GM23338 (cell line): Measurements from ENCODE around the gene ADRB2. TPM values are rescaled to one million over a fixed set of nuclear protein-coding genes. Genes with fewer than 3 reads are reported as not detected.

Experiments
- ATAC-seq: fragments of 200-7000 bp; cut with Tn5 transposase; 3 replicates; pipeline ENCODE4 v1.9.1; 2020
- DNase-seq: peaks from one replicate; pipeline ENCODE4 v3.0.0-alpha.2; 2015; ENCODE audit warnings: low spot score
- H2AFZ ChIP-seq: fragments of 200-600 bp; sonication (generic); 2 replicates; pipeline ENCODE4 v1.8.0; 2016; ENCODE audit warnings: antibody characterized with exemption, mild to moderate bottlenecking, moderate library complexity
- H3F3A ChIP-seq: fragments of 200-600 bp; sonication (generic); replicated peaks from 2 replicates; pipeline ENCODE4 v1.8.0; 2017; ENCODE audit warnings: antibody characterized with exemption, mixed run types, low read depth
- H3K27ac ChIP-seq: fragments of 200-600 bp; sonication (generic); 2 replicates; pipeline ENCODE4 v1.6.1; 2016; ENCODE audit warnings: low read depth
- H3K27me3 ChIP-seq: fragments of 200-600 bp; sonication (generic); 2 replicates; pipeline ENCODE4 v1.8.0; 2016; ENCODE audit warnings: mild to moderate bottlenecking, mixed run types, moderate library complexity; ENCODE audit not compliant: insufficient read depth
- H3K36me3 ChIP-seq: fragments of 200-600 bp; sonication (generic); 2 replicates; pipeline ENCODE4 v1.8.0; 2016; ENCODE audit warnings: mild to moderate bottlenecking; ENCODE audit not compliant: insufficient read depth
- H3K4me1 ChIP-seq: fragments of 200-600 bp; sonication (generic); 2 replicates; pipeline ENCODE4 v1.8.0; 2016; ENCODE audit warnings: mild to moderate bottlenecking, moderate library complexity; ENCODE audit not compliant: insufficient read depth
- H3K4me2 ChIP-seq: fragments of 200-600 bp; sonication (generic); 2 replicates; pipeline ENCODE4 v1.7.1; 2017; ENCODE audit warnings: mixed run types
- H3K4me3 ChIP-seq: fragments of 200-600 bp; sonication (generic); 2 replicates; pipeline ENCODE4 v1.6.1; 2016; ENCODE audit warnings: mixed run types
- H3K79me2 ChIP-seq: fragments of 200-600 bp; sonication (generic); replicated peaks from 2 replicates; pipeline ENCODE4 v1.8.0; 2017; ENCODE audit warnings: mild to moderate bottlenecking; ENCODE audit not compliant: insufficient read depth
- H3K9me2 ChIP-seq: fragments of 200-600 bp; sonication (generic); 2 replicates; pipeline ENCODE4 v1.8.0; 2017; ENCODE audit not compliant: insufficient read depth
- H4K20me1 ChIP-seq: fragments of 200-600 bp; sonication (generic); replicated peaks from 2 replicates; pipeline ENCODE4 v1.8.0; 2017; ENCODE audit warnings: mild to moderate bottlenecking; ENCODE audit not compliant: insufficient read depth
- H3K27ac Mint-ChIP-seq: 2 replicates; pipeline ENCODE4 v1.8.0; 2020; ENCODE audit warnings: inconsistent platforms, mild to moderate bottlenecking, moderate library complexity, mixed read lengths
- H3K27me3 Mint-ChIP-seq: 3 replicates; pipeline ENCODE4 v1.8.0; 2022; ENCODE audit warnings: low read depth, mild to moderate bottlenecking, moderate library complexity, mixed read lengths, inconsistent platforms; ENCODE audit not compliant: insufficient read depth, poor library complexity
- H3K36me3 Mint-ChIP-seq: 3 replicates; pipeline ENCODE4 v1.8.0; 2021; ENCODE audit warnings: low read depth, mild to moderate bottlenecking, inconsistent platforms, moderate library complexity, mixed read lengths
- H3K4me1 Mint-ChIP-seq: 3 replicates; pipeline ENCODE4 v1.8.0; 2020; ENCODE audit warnings: mild to moderate bottlenecking, inconsistent platforms, mixed read lengths
- H3K4me3 Mint-ChIP-seq: 3 replicates; pipeline ENCODE4 v1.8.0; 2021; ENCODE audit warnings: moderate library complexity, mild to moderate bottlenecking, inconsistent platforms, mixed read lengths
- H3K9me3 Mint-ChIP-seq: 3 replicates; pipeline ENCODE4 v1.8.0; 2020; ENCODE audit warnings: moderate library complexity, mild to moderate bottlenecking, inconsistent platforms, mixed read lengths
- CREB1 ChIP-seq: fragments of 250-450 bp; sonication (Bioruptor Pico); IDR thresholded peaks from 2 replicates; pipeline ENCODE4 v1.5.0; 2020; ENCODE audit warnings: low read depth, mild to moderate bottlenecking, moderate library complexity
- EZH2 ChIP-seq: fragments of 200-600 bp; sonication (generic); IDR thresholded peaks from one replicate; pipeline ENCODE4 v1.8.0; 2017; ENCODE audit warnings: antibody characterized with exemption, mild to moderate bottlenecking, low read depth; ENCODE audit not compliant: unreplicated experiment
- EZH2phosphoT487 ChIP-seq: fragments of 200-600 bp; sonication (generic); IDR thresholded peaks from one replicate; pipeline ENCODE4 v1.8.1; 2018; ENCODE audit warnings: antibody characterized with exemption; ENCODE audit not compliant: unreplicated experiment
- JUNB ChIP-seq: IDR thresholded peaks from one replicate; pipeline ENCODE4 v1.6.1; 2016; ENCODE audit warnings: antibody characterized with exemption; ENCODE audit not compliant: unreplicated experiment
- NANOG ChIP-seq: IDR thresholded peaks from 2 replicates; pipeline ENCODE4 v1.6.1; 2016; ENCODE audit warnings: antibody characterized with exemption, borderline replicate concordance
- POLR2AphosphoS5 ChIP-seq: IDR thresholded peaks from 2 replicates; pipeline ENCODE4 v1.6.1; 2016; ENCODE audit warnings: antibody characterized with exemption, low read depth
- REST ChIP-seq: IDR thresholded peaks from one replicate; pipeline ENCODE4 v1.6.1; 2018; ENCODE audit warnings: antibody characterized with exemption; ENCODE audit not compliant: unreplicated experiment
- STAT1 ChIP-seq: IDR thresholded peaks from one replicate; pipeline ENCODE4 v1.6.1; 2016; ENCODE audit warnings: antibody characterized with exemption; ENCODE audit not compliant: unreplicated experiment
- ZNF331 ChIP-seq: fragments of 250-450 bp; sonication (Bioruptor Pico); IDR thresholded peaks from 2 replicates; pipeline ENCODE4 v1.5.0; 2020; ENCODE audit warnings: low read depth, mild to moderate bottlenecking, moderate library complexity
- ZNF462 ChIP-seq: fragments of 250-450 bp; sonication (Bioruptor Pico); IDR thresholded peaks from 2 replicates; pipeline ENCODE4 v1.5.0; 2020; ENCODE audit warnings: mild to moderate bottlenecking, moderate library complexity
- polyA plus RNA-seq: library from polyadenylated mRNA; unstranded; fragments of >200 nt; fragmentation: Nextera tagmentation; extraction: Ambion mirVana; gene quantifications from 2 replicates; pipeline ENCODE4 v1.2.1, GENCODE V29; 2016
- total RNA-seq: library from RNA; depleted of rRNA; stranded (reverse); fragments of >200 nt; shearing (Covaris generic); gene quantifications from 2 replicates; pipeline ENCODE4 v1.2.3, GENCODE V29; 2014
- TF ChIP-seq, protein P1 (sequence below): IDR thresholded peaks from 2 replicates; pipeline ENCODE4 v1.6.1; 2016; ENCODE audit warnings: antibody characterized with exemption

Gene ADRB2
- total and polyA plus RNA-seq, 2 experiments from 2014 or later, result 0.44 to 1.3 TPM

DNA sequence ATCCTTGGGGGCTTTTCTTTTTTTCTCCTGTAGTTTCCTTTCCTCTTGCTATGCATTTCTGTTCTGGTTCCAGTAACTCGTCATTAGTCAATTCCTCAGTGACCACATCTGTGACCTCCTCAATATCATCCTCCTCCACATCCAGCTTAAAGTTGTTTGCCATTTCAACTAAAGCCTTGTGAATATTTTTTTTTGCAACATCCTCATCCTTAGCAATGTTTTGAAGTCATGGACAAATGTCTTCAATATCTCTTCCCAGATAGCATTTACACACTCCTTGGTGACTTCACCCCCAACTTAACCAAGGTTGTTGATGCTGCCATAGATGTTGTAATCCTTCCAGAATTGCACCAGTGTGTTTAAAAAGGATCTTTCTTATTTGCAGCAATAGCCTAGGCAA is 14.7 kb upstream of the ADRB2 start (continued):
- TF ChIP-seq REST, result no peak

DNA sequence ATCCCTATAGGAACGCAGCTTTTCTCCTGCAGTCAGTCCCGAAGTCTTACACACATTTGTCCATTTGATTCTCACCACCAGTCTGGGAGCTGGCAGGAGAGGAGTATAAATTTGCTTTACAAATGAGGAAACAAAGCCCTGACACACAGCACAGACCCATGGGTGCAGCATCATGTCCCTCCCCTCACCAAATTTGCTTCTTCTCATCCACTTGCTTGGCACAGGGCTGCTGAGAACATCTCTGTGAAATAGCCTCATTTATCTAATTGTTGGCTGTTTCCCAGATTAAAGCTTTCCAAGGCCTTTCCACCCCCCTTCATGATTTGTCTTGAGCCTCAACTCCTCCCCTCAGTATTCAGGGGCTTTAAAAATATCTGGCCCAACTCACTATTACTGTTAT is 11.3 kb upstream of the ADRB2 start:
- no peaks in the 10 kb centered on the region for H3K36me3 ChIP-seq
- H3K27ac ChIP-seq, result no peak overlapping the region
- H3K4me3 Mint-ChIP-seq, result no peak overlapping the region
- H4K20me1 ChIP-seq, result no peaks in the 10 kb centered on the region
- H3K9me3 Mint-ChIP-seq, result no peaks in the 10 kb centered on the region
- H3K36me3 Mint-ChIP-seq, result no peaks in the 10 kb centered on the region
- H3K4me1 ChIP-seq, result no peaks in the 10 kb centered on the region
- H3K27me3 Mint-ChIP-seq, result no peaks in the 10 kb centered on the region
- ATAC-seq (no peak), DNase-seq (no peak)
- H3K27ac Mint-ChIP-seq, result no peak overlapping the region
- no peaks in the 10 kb centered on the region for H3K79me2 ChIP-seq
- no peak overlapping the region for H3K4me3 ChIP-seq
- no peaks in the 10 kb centered on the region for H3K27me3 ChIP-seq
- no peaks in the 10 kb centered on the region for H3K9me2 ChIP-seq
- no peak overlapping the region for H3K4me2 ChIP-seq
- no peaks in the 10 kb centered on the region for H3F3A ChIP-seq
- H2AFZ ChIP-seq, result no peak overlapping the region
- no peaks in the 10 kb centered on the region for H3K4me1 Mint-ChIP-seq
- TF ChIP-seq EZH2 (no peak), REST (no peak), ZNF331 (CRISPR knock-in tag) (no peak), JUNB (no peak), EZH2phosphoT487 (no peak), STAT1 (no peak), ZNF462 (CRISPR knock-in tag) (no peak), POLR2AphosphoS5 (no peak), NANOG (no peak), CREB1 (CRISPR knock-in tag) (no peak)
- TF ChIP-seq, protein P1, sequence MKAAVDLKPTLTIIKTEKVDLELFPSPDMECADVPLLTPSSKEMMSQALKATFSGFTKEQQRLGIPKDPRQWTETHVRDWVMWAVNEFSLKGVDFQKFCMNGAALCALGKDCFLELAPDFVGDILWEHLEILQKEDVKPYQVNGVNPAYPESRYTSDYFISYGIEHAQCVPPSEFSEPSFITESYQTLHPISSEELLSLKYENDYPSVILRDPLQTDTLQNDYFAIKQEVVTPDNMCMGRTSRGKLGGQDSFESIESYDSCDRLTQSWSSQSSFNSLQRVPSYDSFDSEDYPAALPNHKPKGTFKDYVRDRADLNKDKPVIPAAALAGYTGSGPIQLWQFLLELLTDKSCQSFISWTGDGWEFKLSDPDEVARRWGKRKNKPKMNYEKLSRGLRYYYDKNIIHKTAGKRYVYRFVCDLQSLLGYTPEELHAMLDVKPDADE, result no peak
